Activated CD4-positive, alpha-beta T cell treated with anti-CD3 and anti-CD28 coated beads, Interleukin-2, amount 10 ng/mL, durations not matched to agents 24 days and 14 days (primary cell): ENCODE measurements around the gene ZCCHC7. TPM values are rescaled to one million over a fixed set of nuclear protein-coding genes. Genes with fewer than 3 reads are reported as not detected.
A peak's percentile ranks its signal among the peaks of the same experiment; 100 is the strongest.
"Not testable (repeated sequence)": the region's sequence is repeated elsewhere in the genome, so short reads cannot be mapped to it uniquely, and the experiment has no call there.

Experiments
- DNase-seq: peaks from one replicate; pipeline ENCODE4 v3.0.0; 2022
- H3K27ac Mint-ChIP-seq: one replicate; pipeline ENCODE4 v1.8.0; 2022; ENCODE audit warnings: mild to moderate bottlenecking, mixed read lengths
- H3K27me3 Mint-ChIP-seq: one replicate; pipeline ENCODE4 v1.8.0; 2022; ENCODE audit warnings: mixed read lengths
- H3K36me3 Mint-ChIP-seq: one replicate; pipeline ENCODE4 v1.8.0; 2022; ENCODE audit warnings: low read depth, mild to moderate bottlenecking, mixed read lengths
- H3K4me1 Mint-ChIP-seq: one replicate; pipeline ENCODE4 v1.8.0; 2021; ENCODE audit warnings: mixed read lengths
- H3K4me3 Mint-ChIP-seq: one replicate; pipeline ENCODE4 v1.8.0; 2022; ENCODE audit warnings: mild to moderate bottlenecking, moderate library complexity, mixed read lengths
- H3K9me3 Mint-ChIP-seq: one replicate; pipeline ENCODE4 v1.8.0; 2021; ENCODE audit warnings: mixed read lengths
- intact Hi-C: fragments of 100-400 bp; cut with micrococcal nuclease; formaldehyde crosslinking; loops from one replicate; pipeline ENCODE4 v1.15.1; 2023
- total RNA-seq: library from RNA; stranded (reverse); gene quantifications from 2 replicates; pipeline ENCODE4 v1.2.3, GENCODE V29; 2022

ZCCHC7 gene
- total RNA-seq, 1 donor from 2014 or later: 25.3 TPM

- no peaks in the 10 kb centered on the region for H3K27me3 Mint-ChIP-seq
- H3K36me3 Mint-ChIP-seq: peaks cover 30% of the 10 kb centered on the region
- no peak overlapping the region for H3K27ac Mint-ChIP-seq
- H3K4me1 Mint-ChIP-seq: peaks cover 21% of the 10 kb centered on the region
- no peak overlapping the region for H3K4me3 Mint-ChIP-seq
- H3K9me3 Mint-ChIP-seq: no peaks in the 10 kb centered on the region
- no peak for DNase-seq
- intact Hi-C loops: loop anchor here (10.0 kb wide), 1 partner anchor 184 kb away; no protein-coding TSS in a partner anchor
Measured at GRCh38 chr9:37141015-37141414, 20.6 kb downstream of the ZCCHC7 start.

DNA sequence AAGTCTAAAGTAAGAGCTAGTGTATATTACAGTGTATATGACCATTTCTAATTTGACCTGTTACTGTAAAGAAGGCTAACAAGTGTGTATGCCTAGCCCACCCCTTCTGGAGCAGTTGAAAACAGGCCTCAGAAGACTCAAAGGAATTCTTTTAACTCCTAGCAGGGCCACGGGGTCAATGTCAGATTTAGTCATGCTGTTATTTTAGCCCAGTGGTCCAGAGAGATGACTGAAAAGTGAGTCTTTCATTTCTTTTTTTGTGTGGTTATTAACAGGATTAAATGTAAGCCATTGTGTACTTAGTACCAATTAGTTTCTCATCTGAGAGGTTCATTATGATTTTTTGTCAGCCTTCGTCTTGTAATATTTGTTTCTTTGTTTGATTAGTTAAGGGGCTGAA, 24.4 kb downstream of the ZCCHC7 start:
- H3K27ac Mint-ChIP-seq: no peak overlapping the region
- intact Hi-C loops: loop anchor here (5.0 to 10.0 kb wide), 2 partner anchors 43 to 180 kb away; no protein-coding TSS in a partner anchor
- no peak overlapping the region for H3K4me3 Mint-ChIP-seq
- no peak for DNase-seq
- peaks cover 23% of the 10 kb centered on the region for H3K4me1 Mint-ChIP-seq
- no peaks in the 10 kb centered on the region for H3K27me3 Mint-ChIP-seq
- H3K9me3 Mint-ChIP-seq: no peaks in the 10 kb centered on the region
- H3K36me3 Mint-ChIP-seq: peaks cover 29% of the 10 kb centered on the region

- Mint-ChIP-seq H3K36me3 (peaks cover 29% of the 10 kb centered on the region), H3K4me3 (peak overlapping the region; percentile 74), H3K27ac (peak overlapping the region; percentile 75), H3K4me1 (peaks cover 25% of the 10 kb centered on the region), H3K27me3 (no peaks in the 10 kb centered on the region), H3K9me3 (no peaks in the 10 kb centered on the region)
- DNase-seq: no peak
- intact Hi-C loops: loop anchor here (5.0 to 10.0 kb wide), 2 partner anchors 41 to 178 kb away; no protein-coding TSS in a partner anchor
Measured at GRCh38 chr9:37146410-37146809, 26.0 kb downstream of the ZCCHC7 start.

- intact Hi-C loops: loop anchor here (5.0 to 10.0 kb wide), 2 partner anchors 39 to 177 kb away; no protein-coding TSS in a partner anchor
- no peaks in the 10 kb centered on the region for H3K9me3 Mint-ChIP-seq
- peaks cover 26% of the 10 kb centered on the region for H3K4me1 Mint-ChIP-seq
- no peak for DNase-seq
- no peaks in the 10 kb centered on the region for H3K27me3 Mint-ChIP-seq
- H3K27ac Mint-ChIP-seq: no peak overlapping the region
- H3K36me3 Mint-ChIP-seq: peaks cover 32% of the 10 kb centered on the region
- H3K4me3 Mint-ChIP-seq: no peak overlapping the region
Measured at GRCh38 chr9:37148181-37148580, 27.8 kb downstream of the ZCCHC7 start.

GRCh38 chr9:37149666-37150308, 29.4 kb downstream of the ZCCHC7 start:
- intact Hi-C loops: loop anchor here (5.0 to 10.0 kb wide), 2 partner anchors 38 to 175 kb away; no protein-coding TSS in a partner anchor
- Mint-ChIP-seq H3K36me3 (peaks cover 42% of the 10 kb centered on the region), H3K27me3 (no peaks in the 10 kb centered on the region), H3K4me1 (peaks cover 24% of the 10 kb centered on the region), H3K9me3 (no peaks in the 10 kb centered on the region), H3K27ac (peak overlapping the region; percentile 31), H3K4me3 (no peak overlapping the region)
- no peak for DNase-seq

DNA sequence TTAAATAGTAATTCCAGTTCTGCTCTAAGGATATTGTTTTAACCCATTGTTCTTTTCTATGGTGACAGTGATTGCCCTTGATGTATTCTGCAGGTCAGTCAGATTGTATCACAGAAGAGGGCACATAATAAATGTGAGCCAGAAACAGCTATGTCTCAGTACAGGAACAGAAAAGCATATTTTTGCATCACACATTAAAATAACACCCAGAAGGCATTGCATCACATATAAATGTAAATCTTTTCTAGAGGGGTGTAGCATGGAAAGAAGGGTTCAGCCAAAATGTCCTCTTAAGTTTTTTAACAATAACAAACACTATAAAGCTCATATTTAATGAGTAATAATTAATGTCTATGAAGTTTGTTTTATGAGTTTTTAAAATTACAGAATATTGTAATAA, 30.0 kb downstream of the ZCCHC7 start:
- Mint-ChIP-seq H3K36me3 (peaks cover 43% of the 10 kb centered on the region), H3K27me3 (no peaks in the 10 kb centered on the region), H3K4me3 (no peak overlapping the region), H3K4me1 (peaks cover 24% of the 10 kb centered on the region), H3K27ac (no peak overlapping the region), H3K9me3 (no peaks in the 10 kb centered on the region)
- intact Hi-C loops: no loop called here
- no peak for DNase-seq

DNA sequence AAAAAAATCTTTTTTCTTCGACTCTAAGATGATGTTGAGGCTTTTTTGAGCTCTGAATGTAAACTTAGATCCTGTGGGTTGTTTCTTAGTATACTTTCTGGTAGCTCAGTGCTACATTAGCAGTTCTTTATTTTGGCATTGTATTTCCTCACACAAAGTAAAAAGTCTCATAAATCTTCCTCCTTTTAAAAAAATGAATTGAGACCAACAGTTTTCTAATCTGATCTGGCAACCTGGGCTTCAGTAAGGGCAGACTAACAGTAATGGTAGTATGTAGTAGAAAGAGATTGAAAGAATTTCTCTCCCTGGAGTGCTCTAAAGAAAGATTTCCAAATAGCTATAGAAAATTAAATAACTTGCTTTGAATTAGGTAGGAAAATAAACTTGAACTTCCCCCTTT, 31.4 kb downstream of the ZCCHC7 start:
- H3K4me1 Mint-ChIP-seq: peaks cover 22% of the 10 kb centered on the region
- H3K27me3 Mint-ChIP-seq: no peaks in the 10 kb centered on the region
- no peaks in the 10 kb centered on the region for H3K9me3 Mint-ChIP-seq
- intact Hi-C loops: no loop called here
- H3K4me3 Mint-ChIP-seq: no peak overlapping the region
- peaks cover 46% of the 10 kb centered on the region for H3K36me3 Mint-ChIP-seq
- no peak overlapping the region for H3K27ac Mint-ChIP-seq
- no peak for DNase-seq

DNA sequence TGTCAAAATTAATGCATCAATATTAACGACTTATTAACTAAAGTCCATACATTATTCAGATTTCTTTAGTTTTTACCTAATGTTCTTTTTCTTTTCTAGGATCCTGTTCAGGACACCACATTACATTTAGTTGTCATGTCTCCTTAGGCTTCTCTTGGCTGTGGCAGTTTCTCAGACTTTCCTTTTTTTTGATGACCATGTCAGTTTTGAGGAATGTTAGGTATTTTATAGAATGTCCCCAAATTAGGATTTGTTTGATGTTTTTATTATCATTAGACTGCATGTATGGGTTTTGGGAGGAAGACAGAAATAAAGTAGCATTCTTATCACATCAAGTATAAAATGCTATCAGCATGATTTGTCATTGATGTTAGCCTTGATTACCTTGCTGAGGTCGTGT, 32.0 kb downstream of the ZCCHC7 start:
- Mint-ChIP-seq H3K27ac (no peak overlapping the region), H3K9me3 (no peaks in the 10 kb centered on the region), H3K36me3 (peaks cover 47% of the 10 kb centered on the region), H3K4me1 (peaks cover 24% of the 10 kb centered on the region), H3K27me3 (no peaks in the 10 kb centered on the region), H3K4me3 (no peak overlapping the region)
- DNase-seq: no peak
- intact Hi-C loops: no loop called here

DNA sequence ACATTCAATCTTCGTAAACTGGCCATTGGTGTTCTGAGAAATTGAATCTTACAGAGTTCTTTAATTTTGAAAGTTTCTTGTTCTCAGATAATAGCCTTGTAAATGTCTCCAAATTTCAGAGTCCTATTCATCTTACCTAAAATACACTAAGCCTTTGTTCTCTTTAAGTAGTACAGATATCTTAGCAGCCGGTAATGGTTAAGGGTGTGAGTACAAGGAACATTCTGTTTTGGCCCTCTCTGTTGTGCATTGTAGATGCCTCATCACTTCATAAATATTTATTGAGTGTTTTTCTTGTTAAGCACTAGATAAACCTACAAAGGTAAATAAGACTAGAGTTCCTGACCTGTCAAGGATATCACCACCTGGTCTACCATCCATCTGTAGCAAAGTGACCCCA, 35.2 kb downstream of the ZCCHC7 start:
- Mint-ChIP-seq H3K27ac (no peak overlapping the region), H3K4me1 (peaks cover 18% of the 10 kb centered on the region), H3K9me3 (no peaks in the 10 kb centered on the region), H3K4me3 (no peak overlapping the region), H3K36me3 (peaks cover 53% of the 10 kb centered on the region), H3K27me3 (no peaks in the 10 kb centered on the region)
- DNase-seq: no peak
- intact Hi-C loops: no loop called here

DNA sequence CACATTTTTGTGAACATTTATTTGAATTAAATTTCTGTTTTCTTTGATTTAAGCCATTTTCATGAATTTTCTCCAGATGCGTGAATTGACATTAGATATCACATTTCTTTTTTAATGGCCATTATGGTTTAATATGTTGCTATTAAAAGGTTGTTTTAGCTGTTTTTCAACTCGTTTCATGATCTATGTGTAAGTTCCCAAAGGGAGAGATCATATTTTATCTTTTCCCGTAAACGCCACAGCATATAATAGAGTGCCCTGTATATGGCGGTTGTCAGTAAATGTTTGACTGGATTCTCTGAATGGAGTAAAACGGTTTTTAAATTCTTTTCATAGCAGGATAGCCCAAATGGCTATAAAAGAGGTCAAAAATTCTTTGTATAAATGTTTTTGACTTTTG, 35.8 kb downstream of the ZCCHC7 start:
- Mint-ChIP-seq H3K36me3 (peaks cover 54% of the 10 kb centered on the region), H3K4me1 (peaks cover 18% of the 10 kb centered on the region)
- intact Hi-C loops: no loop called here

DNA sequence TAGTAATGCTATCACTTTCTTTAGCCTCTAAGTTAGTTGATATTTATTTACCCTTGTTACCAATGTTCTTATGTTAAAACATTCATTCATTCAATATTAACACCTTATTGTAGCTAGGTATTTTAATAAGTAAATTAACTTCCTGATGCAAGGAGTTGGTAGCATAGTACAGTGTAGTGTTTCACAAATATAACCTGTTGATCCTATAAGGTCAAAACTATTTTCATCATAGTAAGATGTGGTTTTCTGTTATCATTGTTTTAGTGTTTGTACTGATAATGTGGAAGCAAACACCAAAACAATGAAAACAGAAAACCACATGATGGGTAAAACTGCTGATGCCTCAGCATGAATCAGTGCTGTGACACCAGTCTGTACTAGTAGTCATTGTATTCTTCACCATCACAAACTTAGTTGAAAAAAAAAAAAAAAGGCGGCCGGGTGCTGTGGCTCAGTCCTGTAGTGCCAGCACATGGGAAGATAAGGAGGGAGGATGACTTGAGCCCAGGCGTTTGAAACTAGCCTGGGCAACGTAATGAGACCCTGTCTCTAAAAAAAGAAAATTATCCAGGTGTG, 36.5 kb downstream of the ZCCHC7 start:
- no peak for DNase-seq
- intact Hi-C loops: no loop called here
- Mint-ChIP-seq H3K27ac (no peak overlapping the region), H3K4me1 (peaks cover 17% of the 10 kb centered on the region), H3K27me3 (no peaks in the 10 kb centered on the region), H3K4me3 (no peak overlapping the region), H3K9me3 (no peaks in the 10 kb centered on the region), H3K36me3 (peaks cover 57% of the 10 kb centered on the region)

More for the DNA sequence above, 35.8 kb downstream of the ZCCHC7 start:
- Mint-ChIP-seq H3K4me3 (no peak overlapping the region), H3K27me3 (no peaks in the 10 kb centered on the region), H3K9me3 (no peaks in the 10 kb centered on the region), H3K27ac (no peak overlapping the region)
- DNase-seq: no peak

- no peak for DNase-seq
- Mint-ChIP-seq H3K4me3 (no peak overlapping the region), H3K27me3 (no peaks in the 10 kb centered on the region), H3K27ac (no peak overlapping the region), H3K9me3 (no peaks in the 10 kb centered on the region), H3K36me3 (peaks cover 58% of the 10 kb centered on the region), H3K4me1 (peaks cover 15% of the 10 kb centered on the region)
- intact Hi-C loops: no loop called here
Measured at GRCh38 chr9:37157726-37158377, 37.5 kb downstream of the ZCCHC7 start.

DNA sequence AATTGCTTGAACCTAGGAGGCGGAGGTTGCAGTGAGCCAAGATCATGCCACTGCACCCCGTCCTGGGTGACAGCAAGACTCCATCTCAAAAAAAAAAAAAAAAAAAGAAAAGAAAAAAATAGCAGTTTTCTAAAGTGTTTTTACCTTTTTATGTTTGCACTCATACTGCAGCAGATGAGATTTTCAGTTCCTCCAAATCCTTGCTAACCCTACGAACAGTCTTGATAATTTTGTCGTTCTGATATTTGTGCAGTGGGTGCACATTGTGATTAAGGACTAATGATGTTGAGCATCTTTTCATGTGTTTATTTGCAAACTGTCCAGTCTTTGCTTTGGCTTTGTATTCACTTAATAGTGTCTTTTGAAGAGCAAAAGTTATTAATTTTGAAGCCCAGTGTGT, 42.9 kb downstream of the ZCCHC7 start:
- intact Hi-C loops: no loop called here
- Mint-ChIP-seq H3K4me1 (peaks cover under 1% of the 10 kb centered on the region), H3K27ac (no peak overlapping the region), H3K9me3 (no peaks in the 10 kb centered on the region), H3K4me3 (no peak overlapping the region), H3K36me3 (peaks cover 54% of the 10 kb centered on the region), H3K27me3 (no peaks in the 10 kb centered on the region)
- DNase-seq: no peak

- H3K36me3 Mint-ChIP-seq: peaks cover 60% of the 10 kb centered on the region
- H3K9me3 Mint-ChIP-seq, H3K27me3 Mint-ChIP-seq, DNase-seq, H3K4me3 Mint-ChIP-seq, H3K4me1 Mint-ChIP-seq, intact Hi-C loops, H3K27ac Mint-ChIP-seq: not testable (repeated sequence)
Measured at GRCh38 chr9:37164335-37164734, 44.0 kb downstream of the ZCCHC7 start.
